Fibroblast of pulmonary artery (primary cell): Measurements from ENCODE around the gene NME2.
"Not testable (repeated sequence)": the region's sequence is repeated elsewhere in the genome, so short reads cannot be mapped to it uniquely, and the experiment has no call there.

ENCODE experiments used
- DNase-seq: peaks from one replicate; pipeline ENCODE4 v3.0.0-alpha.2; 2010; ENCODE audit warnings: low read depth
- H3K4me3 ChIP-seq: replicated peaks from 2 replicates; pipeline ENCODE4 v1.5.1; 2011; ENCODE audit warnings: low read depth, mild to moderate bottlenecking, control low read depth, low read length, moderate library complexity
- TF ChIP-seq, protein P1 (sequence below): IDR thresholded peaks from 2 replicates; pipeline ENCODE4 v1.5.1; 2011; ENCODE audit warnings: mild to moderate bottlenecking, control low read depth, low read length, inconsistent platforms; ENCODE audit errors: missing control alignments

Gene NME2

DNA sequence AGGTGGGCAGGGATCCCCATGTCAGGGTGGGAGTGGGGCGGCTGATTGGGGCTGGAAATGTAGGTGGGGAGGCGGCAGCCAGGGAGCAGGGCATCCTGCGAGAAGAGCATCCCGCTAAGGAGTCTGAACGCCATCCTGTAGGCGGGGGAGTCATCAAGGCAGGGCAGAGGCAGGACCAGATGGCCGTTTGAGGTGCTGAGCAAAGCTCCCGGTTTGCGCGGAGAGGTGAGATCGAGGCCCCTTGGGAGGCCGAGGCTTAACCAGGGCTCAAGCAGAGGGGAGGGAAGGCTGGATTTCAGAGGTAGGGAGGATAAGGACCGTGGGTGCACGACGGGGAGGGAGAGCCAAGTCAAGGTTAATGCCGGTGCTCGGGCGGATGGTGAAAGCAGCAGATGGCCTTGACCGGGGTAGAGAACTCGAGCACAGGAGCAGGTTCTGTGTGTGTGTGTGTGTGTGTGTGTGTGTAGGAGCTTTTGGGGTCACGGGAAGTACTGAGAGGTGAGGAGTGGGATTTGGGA is 472 bp upstream of the NME2 start:
- TF ChIP-seq, protein P1, sequence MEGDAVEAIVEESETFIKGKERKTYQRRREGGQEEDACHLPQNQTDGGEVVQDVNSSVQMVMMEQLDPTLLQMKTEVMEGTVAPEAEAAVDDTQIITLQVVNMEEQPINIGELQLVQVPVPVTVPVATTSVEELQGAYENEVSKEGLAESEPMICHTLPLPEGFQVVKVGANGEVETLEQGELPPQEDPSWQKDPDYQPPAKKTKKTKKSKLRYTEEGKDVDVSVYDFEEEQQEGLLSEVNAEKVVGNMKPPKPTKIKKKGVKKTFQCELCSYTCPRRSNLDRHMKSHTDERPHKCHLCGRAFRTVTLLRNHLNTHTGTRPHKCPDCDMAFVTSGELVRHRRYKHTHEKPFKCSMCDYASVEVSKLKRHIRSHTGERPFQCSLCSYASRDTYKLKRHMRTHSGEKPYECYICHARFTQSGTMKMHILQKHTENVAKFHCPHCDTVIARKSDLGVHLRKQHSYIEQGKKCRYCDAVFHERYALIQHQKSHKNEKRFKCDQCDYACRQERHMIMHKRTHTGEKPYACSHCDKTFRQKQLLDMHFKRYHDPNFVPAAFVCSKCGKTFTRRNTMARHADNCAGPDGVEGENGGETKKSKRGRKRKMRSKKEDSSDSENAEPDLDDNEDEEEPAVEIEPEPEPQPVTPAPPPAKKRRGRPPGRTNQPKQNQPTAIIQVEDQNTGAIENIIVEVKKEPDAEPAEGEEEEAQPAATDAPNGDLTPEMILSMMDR = no peak
- DNase-seq = no peak
- H3K4me3 ChIP-seq = peak overlapping the region; percentile 86

DNA sequence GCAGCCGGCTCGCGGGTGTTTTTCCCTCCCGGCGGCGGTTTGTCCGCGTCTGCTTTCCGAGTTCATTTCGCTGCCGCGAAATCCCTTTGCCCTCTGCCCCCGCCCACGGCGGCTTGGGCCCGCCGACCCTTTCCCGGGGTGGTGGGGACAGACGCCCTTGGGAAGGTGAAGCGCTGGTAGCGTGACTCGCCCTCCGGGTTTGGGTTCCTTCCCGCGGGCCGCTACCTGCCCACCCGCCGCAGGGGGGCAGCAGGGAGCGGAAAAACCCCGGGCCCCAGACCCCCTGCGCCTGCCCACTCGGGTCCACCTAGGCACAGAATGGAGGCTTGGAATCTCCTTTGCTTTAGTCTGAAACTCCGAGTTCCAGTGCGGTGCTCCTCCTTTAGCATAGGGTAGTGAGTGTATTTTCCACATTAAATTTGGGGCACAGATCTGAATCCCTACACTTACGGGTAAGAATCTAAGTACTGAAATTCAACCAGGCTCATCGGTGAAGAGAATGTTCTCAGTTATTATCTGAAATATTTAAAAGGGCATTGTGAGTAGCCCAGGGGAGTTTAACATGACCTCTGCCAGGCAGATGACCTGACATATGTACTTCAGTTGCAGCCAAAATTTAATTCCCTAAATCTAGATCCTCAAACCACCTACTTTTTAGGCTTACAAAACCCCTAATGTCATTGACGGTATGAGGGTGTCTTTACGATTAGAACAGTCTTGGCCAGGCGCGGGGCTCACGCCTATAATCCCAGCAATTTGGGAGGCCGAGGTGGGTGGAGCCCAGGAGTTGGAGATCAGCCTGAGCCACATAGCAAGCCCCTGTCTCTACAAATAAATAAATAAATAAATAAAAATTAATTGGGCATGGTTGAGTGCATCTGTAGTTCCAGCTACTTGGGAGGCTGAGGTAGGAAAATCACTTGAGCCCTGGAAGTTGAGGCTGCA is 1.0 kb downstream of the NME2 start:
- TF ChIP-seq, protein P1 = peak; percentile 66
- DNase-seq = peak; percentile 41
- H3K4me3 ChIP-seq = peak overlapping the region; percentile 86

DNA sequence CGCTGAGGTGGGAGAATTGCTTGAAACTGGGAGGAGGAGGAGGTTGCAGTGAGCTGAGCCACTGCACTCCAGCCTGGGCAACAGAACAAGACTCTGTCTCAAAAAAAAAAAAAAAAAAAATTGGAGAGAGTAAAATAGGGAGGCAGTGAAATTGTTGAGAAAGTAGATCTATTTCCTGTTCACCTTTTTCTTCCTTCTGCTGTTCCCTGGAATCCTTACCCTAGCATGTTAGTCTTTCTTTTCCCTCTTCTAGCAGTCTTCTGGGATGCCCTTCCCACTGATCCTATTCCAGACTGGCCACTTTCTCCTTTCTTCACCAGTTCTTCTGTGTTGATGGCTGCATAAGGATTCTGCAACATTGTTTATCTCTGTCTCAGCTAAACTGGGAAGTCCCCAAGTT is 3.1 kb downstream of the NME2 start:
- TF ChIP-seq, protein P1 = no peak
- no peak for DNase-seq
- no peak overlapping the region for H3K4me3 ChIP-seq

DNA sequence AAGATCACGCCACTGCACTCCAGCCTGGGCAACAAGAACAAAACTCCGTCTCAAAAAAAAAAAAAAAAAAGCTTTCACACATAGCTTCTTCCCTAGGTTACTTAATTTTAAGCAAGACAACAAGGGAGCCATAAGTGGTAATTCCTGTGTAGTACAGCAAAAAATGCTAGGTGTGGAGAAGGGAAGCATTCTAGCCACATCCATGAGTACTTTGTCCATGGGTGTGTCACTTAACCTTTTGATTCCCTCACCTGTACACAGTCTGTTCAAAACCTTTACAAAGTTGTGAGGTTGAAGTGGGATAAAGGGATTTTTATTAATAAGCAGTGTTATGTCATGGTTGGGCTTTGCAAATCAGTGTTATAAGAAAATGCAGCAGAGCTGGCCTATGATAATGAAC is 4.5 kb downstream of the NME2 start:
- no peak overlapping the region for H3K4me3 ChIP-seq
- no peak for DNase-seq
- TF ChIP-seq, protein P1 = no peak

DNA sequence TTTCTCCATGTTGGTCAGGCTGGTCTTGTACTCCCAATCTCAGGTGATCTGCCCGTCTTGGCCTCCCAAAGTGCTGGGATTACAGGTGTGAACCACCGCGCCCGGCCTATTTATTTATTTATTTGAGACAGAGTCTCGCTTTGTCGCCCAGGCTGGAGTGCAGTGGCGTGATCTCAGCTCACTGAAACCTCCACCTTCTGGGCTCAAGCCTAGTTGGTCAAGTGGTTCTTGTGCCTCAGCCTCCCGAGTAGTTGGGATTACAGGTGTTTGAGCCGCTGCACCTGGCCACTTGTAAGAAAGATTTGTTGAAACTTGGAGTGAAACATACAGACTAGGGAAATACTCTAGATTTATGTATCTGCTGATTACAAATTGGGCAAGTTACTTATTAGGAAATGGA is 5.8 kb downstream of the NME2 start:
- not testable (repeated sequence) for DNase-seq, H3K4me3 ChIP-seq

DNA sequence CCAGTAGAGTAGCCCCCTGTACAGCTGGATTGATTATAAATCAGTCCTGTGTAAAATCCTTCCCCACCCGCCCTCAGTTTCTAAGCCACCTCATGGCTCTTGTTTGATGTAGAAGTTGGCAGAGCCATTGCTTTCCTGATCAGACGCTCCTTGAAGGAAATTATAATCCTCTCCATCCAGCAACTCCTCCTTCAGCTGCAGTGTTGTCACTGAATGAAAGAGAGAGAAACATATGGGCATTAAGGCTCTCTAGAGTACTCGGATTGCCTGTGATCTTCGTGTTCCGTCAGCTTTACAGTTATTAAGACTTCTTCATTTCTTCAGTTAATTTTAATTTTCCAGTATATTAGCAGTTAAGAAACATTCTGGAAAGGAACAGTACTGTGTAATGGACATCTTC is 14.3 kb downstream of the NME2 start:
- H3K4me3 ChIP-seq = no peak overlapping the region
- TF ChIP-seq, protein P1 = no peak
- no peak for DNase-seq

DNA sequence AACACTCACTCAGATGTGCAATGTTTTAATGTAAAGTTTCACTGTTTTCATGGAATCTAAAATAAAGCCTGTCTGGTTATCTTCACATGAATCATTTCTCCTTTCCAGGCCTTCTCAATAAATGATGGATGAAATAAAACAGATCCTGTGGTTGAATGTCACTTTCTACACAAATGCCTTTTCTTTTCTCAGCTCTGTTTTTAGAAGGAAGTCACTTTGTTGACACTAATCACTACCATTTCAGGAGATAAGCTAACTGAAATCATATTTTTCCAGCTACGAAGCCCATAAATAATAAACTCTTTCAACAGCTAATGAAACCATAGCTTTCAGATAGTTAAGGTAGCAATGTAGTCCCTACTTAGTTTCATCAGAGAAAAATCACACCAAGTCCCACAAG is 17.9 kb downstream of the NME2 start:
- TF ChIP-seq, protein P1 = no peak
- no peak overlapping the region for H3K4me3 ChIP-seq
- DNase-seq = no peak
